ENCODE results near the gene PDE6H.

DNA sequence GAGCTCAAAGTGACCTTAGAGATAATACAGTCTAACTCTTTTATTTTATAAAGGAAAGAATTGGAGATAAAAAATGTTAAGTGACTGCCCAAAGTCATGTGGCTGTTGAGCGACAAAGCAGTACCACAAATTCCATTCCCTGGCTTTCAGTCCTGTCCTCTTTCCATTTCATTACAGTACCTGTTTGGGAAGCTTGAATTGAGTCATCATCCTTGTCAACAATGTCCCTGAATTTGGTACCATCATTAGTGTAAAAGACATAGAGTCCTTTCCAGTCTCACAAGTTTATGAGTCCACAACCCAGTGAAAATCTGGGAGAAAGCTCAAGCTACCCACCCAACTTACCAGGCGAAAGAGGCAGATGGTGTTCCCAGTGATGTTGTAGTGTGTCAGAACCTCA is 38.3 kb upstream of the PDE6H start:
- TF ChIP-seq, protein P1, sequence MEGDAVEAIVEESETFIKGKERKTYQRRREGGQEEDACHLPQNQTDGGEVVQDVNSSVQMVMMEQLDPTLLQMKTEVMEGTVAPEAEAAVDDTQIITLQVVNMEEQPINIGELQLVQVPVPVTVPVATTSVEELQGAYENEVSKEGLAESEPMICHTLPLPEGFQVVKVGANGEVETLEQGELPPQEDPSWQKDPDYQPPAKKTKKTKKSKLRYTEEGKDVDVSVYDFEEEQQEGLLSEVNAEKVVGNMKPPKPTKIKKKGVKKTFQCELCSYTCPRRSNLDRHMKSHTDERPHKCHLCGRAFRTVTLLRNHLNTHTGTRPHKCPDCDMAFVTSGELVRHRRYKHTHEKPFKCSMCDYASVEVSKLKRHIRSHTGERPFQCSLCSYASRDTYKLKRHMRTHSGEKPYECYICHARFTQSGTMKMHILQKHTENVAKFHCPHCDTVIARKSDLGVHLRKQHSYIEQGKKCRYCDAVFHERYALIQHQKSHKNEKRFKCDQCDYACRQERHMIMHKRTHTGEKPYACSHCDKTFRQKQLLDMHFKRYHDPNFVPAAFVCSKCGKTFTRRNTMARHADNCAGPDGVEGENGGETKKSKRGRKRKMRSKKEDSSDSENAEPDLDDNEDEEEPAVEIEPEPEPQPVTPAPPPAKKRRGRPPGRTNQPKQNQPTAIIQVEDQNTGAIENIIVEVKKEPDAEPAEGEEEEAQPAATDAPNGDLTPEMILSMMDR (IDR thresholded peaks at IDR 0.05), result no peak
- TF ChIP-seq RNF2 (IDR thresholded peaks at IDR 0.05; ENCODE audit: borderline replicate concordance, low read depth), result no peak
- TF ChIP-seq CHD4 (IDR thresholded peaks at IDR 0.05; ENCODE audit: borderline replicate concordance), result no peak
- TF ChIP-seq KDM5A (IDR thresholded peaks at IDR 0.05), result no peak
- no peak for TF ChIP-seq POLR2A (IDR thresholded peaks at IDR 0.05; ENCODE audit: low read length)
- no peak for TF ChIP-seq NFE2L2 (conservative IDR thresholded peaks at IDR 0.05; ENCODE audit: low read length)

Measured in A549 (cell line).